ENCODE data around the gene RNF130. TPM values are rescaled to one million over a fixed set of nuclear protein-coding genes. Genes with fewer than 3 reads are reported as not detected.

RNF130 gene
- total and polyA plus RNA-seq, 9 of the 15 experiments (the other 6 are each of a cell fraction or from before 2014, with no cell fraction given): 5.8 to 39.4 (median 27.1) TPM

DNA sequence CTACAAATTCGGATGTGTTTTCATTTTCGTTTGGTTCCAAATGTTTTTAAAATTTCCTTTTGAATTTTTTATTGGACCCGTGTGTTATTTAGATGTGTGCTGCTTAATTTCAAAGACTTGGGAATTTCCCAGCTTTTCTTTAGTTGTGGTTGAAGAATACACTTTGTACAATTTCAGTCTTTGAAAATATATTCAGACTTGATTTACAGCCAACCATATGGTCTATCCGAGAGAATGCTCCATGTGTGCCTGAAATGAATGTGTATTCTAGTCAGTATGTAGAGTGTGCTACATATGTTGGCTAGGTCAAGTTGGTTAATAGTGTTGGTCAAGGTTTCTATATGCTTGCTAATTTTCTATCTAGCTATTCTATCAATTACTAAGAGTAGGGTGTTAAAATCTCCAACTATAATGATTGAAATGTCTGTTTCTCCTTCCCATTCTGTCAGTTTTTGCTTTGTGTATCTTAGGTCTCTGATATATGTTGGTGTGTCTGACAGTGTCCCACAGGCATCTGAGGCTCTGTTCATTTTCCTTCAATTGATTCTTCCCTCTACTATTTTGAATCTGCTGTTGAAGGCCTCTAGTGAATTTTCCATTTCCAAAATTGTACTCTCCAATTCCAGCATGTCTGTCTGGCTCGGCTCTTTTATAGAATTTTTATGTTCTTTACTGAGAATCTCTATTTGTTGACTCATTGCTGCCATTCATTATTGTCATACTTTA lies 36.2 kb downstream of the RNF130 start (continued):
- TF ChIP-seq ZNF766 (CRISPR knock-in tag; conservative IDR thresholded peaks at IDR 0.05) (no peak), TRIM28 (IDR thresholded peaks at IDR 0.05) (peak; percentile 96), DACH1 (IDR thresholded peaks at IDR 0.05; ENCODE audit: partially characterized antibody) (no peak), YY1 (IDR thresholded peaks at IDR 0.05; ENCODE audit: borderline replicate concordance in 1 of 3, control insufficient read depth in 1 of 3, extremely low read depth in 1 of 3, insufficient read depth in 3 of 3, insufficient read length in 1 of 3, insufficient replicate concordance in 2 of 3, low read depth in 1 of 3, low read length in 2 of 3) (no peak), FIP1L1 (IDR thresholded peaks at IDR 0.05; ENCODE audit: low read depth, low read length, poor library complexity, severe bottlenecking) (no peak), RBM14 (IDR thresholded peaks at IDR 0.05; ENCODE audit: borderline replicate concordance, insufficient read depth, low read depth, low read length) (no peak), KLF13 (tag; IDR thresholded peaks at IDR 0.05; ENCODE audit: borderline replicate concordance, low read depth) (no peak), CBX5 (IDR thresholded peaks at IDR 0.05; ENCODE audit: borderline replicate concordance, low read depth) (peak; percentile 75; the same call in 1 of the 2 replicates)
- TF ChIP-seq, protein P1, sequence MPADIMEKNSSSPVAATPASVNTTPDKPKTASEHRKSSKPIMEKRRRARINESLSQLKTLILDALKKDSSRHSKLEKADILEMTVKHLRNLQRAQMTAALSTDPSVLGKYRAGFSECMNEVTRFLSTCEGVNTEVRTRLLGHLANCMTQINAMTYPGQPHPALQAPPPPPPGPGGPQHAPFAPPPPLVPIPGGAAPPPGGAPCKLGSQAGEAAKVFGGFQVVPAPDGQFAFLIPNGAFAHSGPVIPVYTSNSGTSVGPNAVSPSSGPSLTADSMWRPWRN (IDR thresholded peaks at IDR 0.05; ENCODE audit: low read depth): no peak
- TF ChIP-seq, protein P2, sequence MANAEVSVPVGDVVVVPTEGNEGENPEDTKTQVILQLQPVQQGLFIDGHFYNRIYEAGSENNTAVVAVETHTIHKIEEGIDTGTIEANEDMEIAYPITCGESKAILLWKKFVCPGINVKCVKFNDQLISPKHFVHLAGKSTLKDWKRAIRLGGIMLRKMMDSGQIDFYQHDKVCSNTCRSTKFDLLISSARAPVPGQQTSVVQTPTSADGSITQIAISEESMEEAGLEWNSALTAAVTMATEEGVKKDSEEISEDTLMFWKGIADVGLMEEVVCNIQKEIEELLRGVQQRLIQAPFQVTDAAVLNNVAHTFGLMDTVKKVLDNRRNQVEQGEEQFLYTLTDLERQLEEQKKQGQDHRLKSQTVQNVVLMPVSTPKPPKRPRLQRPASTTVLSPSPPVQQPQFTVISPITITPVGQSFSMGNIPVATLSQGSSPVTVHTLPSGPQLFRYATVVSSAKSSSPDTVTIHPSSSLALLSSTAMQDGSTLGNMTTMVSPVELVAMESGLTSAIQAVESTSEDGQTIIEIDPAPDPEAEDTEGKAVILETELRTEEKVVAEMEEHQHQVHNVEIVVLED (CRISPR knock-in tag; IDR thresholded peaks at IDR 0.05): no peak
- TF ChIP-seq, protein P3, sequence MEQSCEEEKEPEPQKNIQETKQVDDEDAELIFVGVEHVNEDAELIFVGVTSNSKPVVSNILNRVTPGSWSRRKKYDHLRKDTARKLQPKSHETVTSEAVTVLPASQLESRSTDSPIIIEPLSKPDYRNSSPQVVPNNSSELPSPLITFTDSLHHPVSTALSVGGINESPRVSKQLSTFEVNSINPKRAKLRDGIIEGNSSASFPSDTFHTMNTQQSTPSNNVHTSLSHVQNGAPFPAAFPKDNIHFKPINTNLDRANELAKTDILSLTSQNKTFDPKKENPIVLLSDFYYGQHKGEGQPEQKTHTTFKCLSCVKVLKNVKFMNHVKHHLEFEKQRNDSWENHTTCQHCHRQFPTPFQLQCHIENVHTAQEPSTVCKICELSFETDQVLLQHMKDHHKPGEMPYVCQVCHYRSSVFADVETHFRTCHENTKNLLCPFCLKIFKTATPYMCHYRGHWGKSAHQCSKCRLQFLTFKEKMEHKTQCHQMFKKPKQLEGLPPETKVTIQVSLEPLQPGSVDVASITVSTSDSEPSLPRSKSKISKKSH (CRISPR knock-in tag; IDR thresholded peaks at IDR 0.05): peak; percentile 73; the same call in 1 of the 2 replicates
